ENCODE data around the gene TENM4. TPM values are rescaled to one million over a fixed set of nuclear protein-coding genes. Genes with fewer than 3 reads are reported as not detected.

Gene TENM4
- total RNA-seq, 4 donors from 2014 or later, result 7.7 to 39.3 (median 16.1) TPM

- intact Hi-C loops (cut with DNase I), result no loop called here
- TF ChIP-seq POLR2A (IDR thresholded peaks at IDR 0.05), result no peak
- TF ChIP-seq CTCF (IDR thresholded peaks at IDR 0.05), result no peak
- H3K27me3 ChIP-seq, result no peaks in the 10 kb centered on the region
- H3K27ac ChIP-seq, result no peak overlapping the region
- no peaks in the 10 kb centered on the region for H3K9me3 ChIP-seq
- DNase-seq, result no peak
- H3K4me3 ChIP-seq, result no peak overlapping the region
- WGBS, 2 donors, result 71 to 84% methylated on average over 5 of the region's 5 CpGs
- peaks cover 0 to 13% (median 0%) of the 10 kb centered on the region in 3 donors for H3K4me1 ChIP-seq
- H3K36me3 ChIP-seq, result no peaks in the 10 kb centered on the region
Measured at GRCh38 chr11:79348976-79349682, 91.7 kb downstream of the TENM4 start.

- no peak for DNase-seq
- no peak overlapping the region for H3K27ac ChIP-seq
- H3K36me3 ChIP-seq, result no peaks in the 10 kb centered on the region
- no peaks in the 10 kb centered on the region for H3K4me1 ChIP-seq
- H3K4me3 ChIP-seq, result no peak overlapping the region
- intact Hi-C loops (cut with DNase I), result no loop called here
- H3K27me3 ChIP-seq, result no peaks in the 10 kb centered on the region
- 73 to 81% methylated on average over 8 of the region's 8 CpGs for WGBS, 2 donors
- TF ChIP-seq POLR2A (IDR thresholded peaks at IDR 0.05) (no peak), CTCF (IDR thresholded peaks at IDR 0.05) (no peak)
- H3K9me3 ChIP-seq, result no peaks in the 10 kb centered on the region
Measured at GRCh38 chr11:79346021-79346420, 94.8 kb downstream of the TENM4 start.

GRCh38 chr11:79344753-79345294 lies 96.0 kb downstream of the TENM4 start:
- no peak for DNase-seq
- H3K36me3 ChIP-seq, result no peaks in the 10 kb centered on the region
- no peaks in the 10 kb centered on the region for H3K4me1 ChIP-seq
- TF ChIP-seq CTCF (IDR thresholded peaks at IDR 0.05) (no peak), POLR2A (IDR thresholded peaks at IDR 0.05) (no peak)
- WGBS, 2 donors, result 61 to 67% methylated on average over 3 of the region's 3 CpGs
- H3K27me3 ChIP-seq, result no peaks in the 10 kb centered on the region
- H3K4me3 ChIP-seq, result no peak overlapping the region
- H3K9me3 ChIP-seq, result no peaks in the 10 kb centered on the region
- no peak overlapping the region for H3K27ac ChIP-seq
- intact Hi-C loops (cut with DNase I), result no loop called here

GRCh38 chr11:79342686-79343085 lies 98.1 kb downstream of the TENM4 start:
- Histone ChIP-seq H3K36me3 (no peaks in the 10 kb centered on the region), H3K4me3 (no peak overlapping the region), H3K27me3 (no peaks in the 10 kb centered on the region), H3K4me1 (no peaks in the 10 kb centered on the region), H3K27ac (no peak overlapping the region), H3K9me3 (no peaks in the 10 kb centered on the region)
- TF ChIP-seq CTCF (IDR thresholded peaks at IDR 0.05) (no peak), POLR2A (IDR thresholded peaks at IDR 0.05) (no peak)
- intact Hi-C loops (cut with DNase I), result no loop called here
- 78 to 86% methylated on average over 3 to 6 of the region's 6 CpGs for WGBS, 2 donors
- DNase-seq, result no peak

- DNase-seq, result no peak
- H3K4me1 ChIP-seq, result no peaks in the 10 kb centered on the region
- intact Hi-C loops (cut with DNase I), result no loop called here
- no peaks in the 10 kb centered on the region for H3K9me3 ChIP-seq
- H3K27me3 ChIP-seq, result no peaks in the 10 kb centered on the region
- WGBS, 2 donors, result 82 to 88% methylated on average over 8 of the region's 8 CpGs
- no peaks in the 10 kb centered on the region for H3K36me3 ChIP-seq
- H3K27ac ChIP-seq, result no peak overlapping the region
- TF ChIP-seq CTCF (IDR thresholded peaks at IDR 0.05) (no peak), POLR2A (IDR thresholded peaks at IDR 0.05) (no peak)
- no peak overlapping the region for H3K4me3 ChIP-seq
Measured at GRCh38 chr11:79342236-79342635, 98.6 kb downstream of the TENM4 start.
